ENCODE measurements around the gene MATR3. TPM values are rescaled to one million over a fixed set of nuclear protein-coding genes. Genes with fewer than 3 reads are reported as not detected.

Gene MATR3
- total RNA-seq, 2 donors from 2014 or later, result 318 to 325 TPM

- Mint-ChIP-seq H3K27me3 (no peaks in the 10 kb centered on the region), H3K4me1 (peaks cover 14% of the 10 kb centered on the region), H3K36me3 (ENCODE audit: low read depth) (no peaks in the 10 kb centered on the region), H3K4me3 (no peak overlapping the region), H3K27ac (no peak overlapping the region)
- ATAC-seq (no peak), DNase-seq (no peak)
- H3K9me3 ChIP-seq (ENCODE audit: control insufficient read depth, low read length, poor library complexity, severe bottlenecking), result no peaks in the 10 kb centered on the region
These were observed 66.8 kb downstream of the MATR3 start for GRCh38 chr5:139360384-139360783.

DNA sequence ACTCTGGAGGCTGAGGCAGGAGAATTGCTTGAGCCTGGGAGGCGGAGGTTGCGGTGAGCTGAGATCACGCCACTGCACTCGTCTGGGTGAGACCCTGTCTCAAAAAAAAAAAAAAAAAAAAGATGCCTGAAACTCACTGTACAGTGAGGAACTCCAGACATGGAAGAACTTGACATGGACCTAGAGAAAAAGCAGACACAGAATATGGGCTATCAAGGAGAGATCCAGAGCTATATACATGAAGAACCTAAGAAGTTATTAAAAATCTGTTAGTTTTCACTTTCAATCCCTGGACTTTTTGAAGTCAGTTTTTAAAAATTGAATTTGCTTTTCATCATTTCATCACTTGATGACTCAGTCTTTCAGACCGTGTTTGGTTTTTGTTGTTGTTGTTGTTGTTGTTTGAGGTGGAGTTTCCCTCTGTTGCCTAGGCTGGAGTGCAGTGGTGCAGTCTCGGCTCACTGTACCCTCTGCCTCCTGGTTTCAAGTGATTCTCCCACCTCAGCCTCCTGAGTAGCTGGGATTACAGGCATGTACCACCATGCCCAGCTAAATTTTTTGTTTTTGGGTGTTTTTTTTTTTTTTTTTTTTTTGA is 68.4 kb downstream of the MATR3 start:
- no peak for ATAC-seq
- Mint-ChIP-seq H3K36me3 (ENCODE audit: low read depth) (no peaks in the 10 kb centered on the region), H3K4me1 (peaks cover 10% of the 10 kb centered on the region), H3K27ac (peak overlapping the region; percentile 27), H3K4me3 (no peak overlapping the region), H3K27me3 (no peaks in the 10 kb centered on the region)
- no peak for DNase-seq
- H3K9me3 ChIP-seq (ENCODE audit: control insufficient read depth, low read length, poor library complexity, severe bottlenecking), result no peaks in the 10 kb centered on the region

GRCh38 chr5:139363937-139364336 is 70.4 kb downstream of the MATR3 start:
- Mint-ChIP-seq H3K4me3 (no peak overlapping the region), H3K27me3 (no peaks in the 10 kb centered on the region), H3K4me1 (peaks cover 8% of the 10 kb centered on the region), H3K27ac (no peak overlapping the region), H3K36me3 (ENCODE audit: low read depth) (peaks cover 2% of the 10 kb centered on the region)
- ATAC-seq (no peak), DNase-seq (no peak)
- no peaks in the 10 kb centered on the region for H3K9me3 ChIP-seq (ENCODE audit: control insufficient read depth, low read length, poor library complexity, severe bottlenecking)

- ATAC-seq (no peak), DNase-seq (no peak)
- Mint-ChIP-seq H3K27ac (peak overlapping the region; percentile 43), H3K27me3 (no peaks in the 10 kb centered on the region), H3K36me3 (ENCODE audit: low read depth) (peaks cover 2% of the 10 kb centered on the region), H3K4me3 (no peak overlapping the region), H3K4me1 (peaks cover 8% of the 10 kb centered on the region)
- no peaks in the 10 kb centered on the region for H3K9me3 ChIP-seq (ENCODE audit: control insufficient read depth, low read length, poor library complexity, severe bottlenecking)
These were observed 70.9 kb downstream of the MATR3 start for GRCh38 chr5:139364466-139364865.

GRCh38 chr5:139368613-139369012 is 75.1 kb downstream of the MATR3 start:
- ATAC-seq (no peak), DNase-seq (no peak)
- peaks cover 3% of the 10 kb centered on the region for H3K4me1 Mint-ChIP-seq
- H3K36me3 Mint-ChIP-seq (ENCODE audit: low read depth), result peaks cover 2% of the 10 kb centered on the region
- H3K27me3 Mint-ChIP-seq, result no peaks in the 10 kb centered on the region
- H3K9me3 ChIP-seq (ENCODE audit: control insufficient read depth, low read length, poor library complexity, severe bottlenecking), result no peaks in the 10 kb centered on the region
- peak overlapping the region; percentile 19 for H3K4me3 Mint-ChIP-seq
- no peak overlapping the region for H3K27ac Mint-ChIP-seq

DNA sequence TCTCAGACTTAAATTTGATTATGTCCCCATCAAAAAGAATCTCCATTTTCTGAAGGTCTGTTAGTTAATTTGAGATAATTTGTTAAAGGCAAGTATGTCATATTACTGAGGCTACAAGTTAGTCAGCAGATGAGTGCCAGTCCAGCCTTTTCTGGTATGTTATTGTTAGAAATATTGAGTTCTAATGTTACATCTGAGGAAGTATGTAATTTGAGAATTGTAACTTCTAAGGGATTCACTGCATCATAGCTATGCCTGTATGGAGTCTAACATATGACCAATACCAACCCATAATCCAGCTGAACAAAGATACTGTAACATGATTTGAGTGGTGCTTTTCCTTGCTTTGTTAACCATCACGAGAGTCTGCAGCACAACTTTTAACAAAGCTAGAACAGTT is 75.6 kb downstream of the MATR3 start:
- Mint-ChIP-seq H3K4me3 (no peak overlapping the region), H3K27me3 (no peaks in the 10 kb centered on the region), H3K4me1 (peaks cover 3% of the 10 kb centered on the region), H3K36me3 (ENCODE audit: low read depth) (peaks cover 2% of the 10 kb centered on the region), H3K27ac (no peak overlapping the region)
- no peak for DNase-seq
- no peak for ATAC-seq
- no peaks in the 10 kb centered on the region for H3K9me3 ChIP-seq (ENCODE audit: control insufficient read depth, low read length, poor library complexity, severe bottlenecking)

- H3K9me3 ChIP-seq (ENCODE audit: control insufficient read depth, low read length, poor library complexity, severe bottlenecking), result no peaks in the 10 kb centered on the region
- peak overlapping the region; percentile 19 for H3K4me3 Mint-ChIP-seq
- H3K36me3 Mint-ChIP-seq (ENCODE audit: low read depth), result peaks cover 2% of the 10 kb centered on the region
- ATAC-seq, result no peak
- H3K27me3 Mint-ChIP-seq, result no peaks in the 10 kb centered on the region
- H3K27ac Mint-ChIP-seq, result peak overlapping the region; percentile 19
- H3K4me1 Mint-ChIP-seq, result peaks cover 3% of the 10 kb centered on the region
- no peak for DNase-seq
These were observed 78.2 kb downstream of the MATR3 start for GRCh38 chr5:139371482-139372435.

DNA sequence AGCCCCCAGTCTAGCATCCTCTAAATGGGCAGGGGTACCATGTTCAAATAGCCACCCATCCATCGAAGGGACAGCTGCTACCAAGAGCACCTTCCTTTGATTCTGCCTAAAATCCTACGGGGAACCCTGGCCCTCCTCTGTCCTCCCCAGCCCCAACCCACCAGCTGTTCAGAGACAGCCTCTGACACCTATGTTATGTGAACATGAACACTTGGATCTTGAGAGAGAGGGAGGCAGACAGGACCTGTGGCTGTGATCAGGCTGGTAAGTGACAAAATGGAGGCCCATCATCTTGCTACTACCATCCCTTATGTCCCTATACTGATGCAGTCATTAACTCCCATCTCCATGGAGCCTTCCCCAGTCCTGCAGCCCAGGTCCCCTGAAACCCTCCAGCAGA is 81.4 kb downstream of the MATR3 start:
- DNase-seq, result no peak
- Mint-ChIP-seq H3K27ac (peak overlapping the region; percentile 3), H3K36me3 (ENCODE audit: low read depth) (no peaks in the 10 kb centered on the region), H3K4me3 (no peak overlapping the region), H3K4me1 (peaks cover 6% of the 10 kb centered on the region), H3K27me3 (no peaks in the 10 kb centered on the region)
- no peaks in the 10 kb centered on the region for H3K9me3 ChIP-seq (ENCODE audit: control insufficient read depth, low read length, poor library complexity, severe bottlenecking)
- ATAC-seq, result no peak

DNA sequence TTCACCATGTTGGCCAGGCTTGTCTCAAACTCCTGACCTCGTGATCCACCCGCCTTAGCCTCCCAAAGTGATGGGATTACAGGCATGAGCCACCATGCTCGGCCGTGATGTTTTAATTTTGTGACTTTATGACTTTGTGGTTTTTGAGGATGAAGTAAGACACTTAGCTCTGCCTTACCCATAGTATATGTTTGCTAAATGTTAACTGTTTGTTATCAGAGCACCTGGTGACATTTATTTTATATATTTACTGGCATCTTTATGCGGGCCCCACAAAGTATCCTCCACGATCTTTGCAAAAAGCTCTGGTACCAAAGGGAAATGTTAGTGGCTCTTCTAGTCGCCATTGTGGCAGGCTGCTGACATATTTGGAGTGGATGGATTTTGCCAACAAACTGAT is 82.8 kb downstream of the MATR3 start:
- Mint-ChIP-seq H3K4me1 (peaks cover 6% of the 10 kb centered on the region), H3K36me3 (ENCODE audit: low read depth) (no peaks in the 10 kb centered on the region), H3K27ac (no peak overlapping the region), H3K27me3 (no peaks in the 10 kb centered on the region), H3K4me3 (no peak overlapping the region)
- no peaks in the 10 kb centered on the region for H3K9me3 ChIP-seq (ENCODE audit: control insufficient read depth, low read length, poor library complexity, severe bottlenecking)
- ATAC-seq (no peak), DNase-seq (no peak)

GRCh38 chr5:139377226-139377625 is 83.7 kb downstream of the MATR3 start:
- Mint-ChIP-seq H3K27me3 (no peaks in the 10 kb centered on the region), H3K4me3 (no peak overlapping the region), H3K27ac (no peak overlapping the region), H3K36me3 (ENCODE audit: low read depth) (no peaks in the 10 kb centered on the region), H3K4me1 (peaks cover 6% of the 10 kb centered on the region)
- H3K9me3 ChIP-seq (ENCODE audit: control insufficient read depth, low read length, poor library complexity, severe bottlenecking), result no peaks in the 10 kb centered on the region
- no peak for DNase-seq
- ATAC-seq, result no peak

DNA sequence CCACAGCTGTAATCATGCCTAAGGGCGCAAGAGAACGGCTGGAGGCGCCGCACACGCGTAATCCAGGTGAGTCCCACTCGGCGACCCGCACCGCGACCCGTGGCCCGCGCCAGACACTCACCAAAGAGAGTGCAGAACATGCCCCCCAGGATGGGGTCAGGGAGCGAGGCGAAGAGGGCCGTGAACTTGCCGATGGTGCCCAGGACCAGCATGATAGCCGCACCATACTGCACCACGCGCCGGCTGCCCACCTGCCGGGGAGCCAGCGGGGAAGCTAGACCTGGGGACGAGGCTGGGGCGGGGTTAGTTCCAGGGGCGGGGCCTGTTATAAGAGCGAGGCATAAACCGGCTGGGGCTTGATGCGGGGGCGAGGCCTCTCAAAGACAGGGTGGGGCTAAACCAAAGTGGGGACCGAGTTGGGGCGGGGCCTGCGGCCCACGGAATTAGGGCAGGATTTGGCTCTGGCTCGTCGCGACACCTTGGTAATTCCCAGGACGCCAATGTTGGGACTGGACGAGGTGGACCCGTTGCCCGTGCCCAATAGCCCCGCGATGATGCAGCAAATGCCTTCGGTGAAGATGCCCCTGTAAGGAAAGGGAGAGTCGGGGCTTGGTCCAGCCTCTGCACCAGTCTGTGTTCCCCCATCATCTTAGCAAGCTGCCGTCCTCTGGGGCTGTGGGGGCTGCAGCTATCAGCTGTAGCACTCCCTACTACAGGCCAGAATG is 84.7 kb downstream of the MATR3 start:
- peaks cover 6% of the 10 kb centered on the region for H3K4me1 Mint-ChIP-seq
- no peak for DNase-seq
- H3K27ac Mint-ChIP-seq, result no peak overlapping the region
- H3K9me3 ChIP-seq (ENCODE audit: control insufficient read depth, low read length, poor library complexity, severe bottlenecking), result no peaks in the 10 kb centered on the region
- H3K27me3 Mint-ChIP-seq, result no peaks in the 10 kb centered on the region
- no peak overlapping the region for H3K4me3 Mint-ChIP-seq
- no peak for ATAC-seq
- no peaks in the 10 kb centered on the region for H3K36me3 Mint-ChIP-seq (ENCODE audit: low read depth)

- Mint-ChIP-seq H3K36me3 (ENCODE audit: low read depth) (no peaks in the 10 kb centered on the region), H3K27ac (no peak overlapping the region), H3K4me3 (no peak overlapping the region), H3K4me1 (peaks cover 6% of the 10 kb centered on the region), H3K27me3 (no peaks in the 10 kb centered on the region)
- ATAC-seq (no peak), DNase-seq (no peak)
- H3K9me3 ChIP-seq (ENCODE audit: control insufficient read depth, low read length, poor library complexity, severe bottlenecking), result no peaks in the 10 kb centered on the region
These were observed 85.4 kb downstream of the MATR3 start for GRCh38 chr5:139378941-139379361.

All from T-helper 17 cell (primary cell).